Neural cell (in vitro differentiated cells): ENCODE data around the gene SETBP1.

Source experiments
- CTCF ChIP-seq: fragments of 450-650 bp; IDR thresholded peaks from 2 replicates; pipeline ENCODE4 v1.5.1; 2014; ENCODE audit warnings: antibody characterized with exemption, mild to moderate bottlenecking, moderate library complexity; ENCODE audit not compliant: poor library complexity, severe bottlenecking
- EP300 ChIP-seq: fragments of 450-650 bp; conservative IDR thresholded peaks from 2 replicates; pipeline ENCODE4 v1.6.1; 2014; ENCODE audit warnings: antibody characterized with exemption, mild to moderate bottlenecking, moderate library complexity; ENCODE audit not compliant: poor library complexity, severe bottlenecking

GRCh38 chr18:44758861-44759631 is 78.4 kb downstream of the SETBP1 start:
- no peak for TF ChIP-seq CTCF
- no peak for TF ChIP-seq EP300
